ENCODE measurements around the gene PEMT. TPM values are rescaled to one million over a fixed set of nuclear protein-coding genes. Genes with fewer than 3 reads are reported as not detected.

The PEMT gene
- total and polyA plus RNA-seq, 2 experiments from 2014 or later, result 54.8 to 55.2 TPM

DNA sequence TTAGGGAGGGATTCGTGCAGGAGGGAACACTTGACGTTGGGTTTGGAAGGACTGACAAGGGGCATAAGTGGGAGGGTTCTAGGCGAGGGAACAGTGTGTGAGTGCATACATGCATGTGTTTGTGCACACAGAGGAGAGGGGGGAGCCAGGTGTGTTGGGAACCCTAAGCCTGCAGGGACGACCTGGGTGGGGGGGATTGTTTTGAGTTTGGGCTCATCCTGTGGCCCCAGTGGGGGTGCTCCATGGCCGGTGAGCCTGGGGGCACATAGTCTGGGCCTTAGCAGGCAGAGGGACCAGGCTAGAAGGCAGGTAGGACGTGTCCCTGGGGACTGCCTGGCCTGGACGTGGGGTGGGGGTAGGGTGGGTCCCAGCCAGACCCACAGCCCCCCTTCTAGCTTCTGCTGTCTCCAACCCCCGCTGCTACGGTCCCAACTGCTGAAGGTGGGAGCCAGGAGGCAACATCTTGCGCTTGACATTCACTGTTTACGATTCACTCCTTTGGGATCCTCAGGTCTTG is 83.4 kb downstream of the PEMT start (continued):
- TF ChIP-seq POLR2AphosphoS5 (IDR thresholded peaks at IDR 0.05; ENCODE audit: low read depth) (no peak), NANOG (IDR thresholded peaks at IDR 0.05; ENCODE audit: borderline replicate concordance) (no peak), ZNF114 (CRISPR knock-in tag; IDR thresholded peaks at IDR 0.05) (no peak), EZH2 (IDR thresholded peaks at IDR 0.05; ENCODE audit: low read depth, unreplicated experiment) (no peak), EZH2phosphoT487 (IDR thresholded peaks at IDR 0.05; ENCODE audit: unreplicated experiment) (no peak)
- TF ChIP-seq, protein P1, sequence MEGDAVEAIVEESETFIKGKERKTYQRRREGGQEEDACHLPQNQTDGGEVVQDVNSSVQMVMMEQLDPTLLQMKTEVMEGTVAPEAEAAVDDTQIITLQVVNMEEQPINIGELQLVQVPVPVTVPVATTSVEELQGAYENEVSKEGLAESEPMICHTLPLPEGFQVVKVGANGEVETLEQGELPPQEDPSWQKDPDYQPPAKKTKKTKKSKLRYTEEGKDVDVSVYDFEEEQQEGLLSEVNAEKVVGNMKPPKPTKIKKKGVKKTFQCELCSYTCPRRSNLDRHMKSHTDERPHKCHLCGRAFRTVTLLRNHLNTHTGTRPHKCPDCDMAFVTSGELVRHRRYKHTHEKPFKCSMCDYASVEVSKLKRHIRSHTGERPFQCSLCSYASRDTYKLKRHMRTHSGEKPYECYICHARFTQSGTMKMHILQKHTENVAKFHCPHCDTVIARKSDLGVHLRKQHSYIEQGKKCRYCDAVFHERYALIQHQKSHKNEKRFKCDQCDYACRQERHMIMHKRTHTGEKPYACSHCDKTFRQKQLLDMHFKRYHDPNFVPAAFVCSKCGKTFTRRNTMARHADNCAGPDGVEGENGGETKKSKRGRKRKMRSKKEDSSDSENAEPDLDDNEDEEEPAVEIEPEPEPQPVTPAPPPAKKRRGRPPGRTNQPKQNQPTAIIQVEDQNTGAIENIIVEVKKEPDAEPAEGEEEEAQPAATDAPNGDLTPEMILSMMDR (conservative IDR thresholded peaks at IDR 0.05; ENCODE audit: low read depth in 2 of 2), result no peak

DNA sequence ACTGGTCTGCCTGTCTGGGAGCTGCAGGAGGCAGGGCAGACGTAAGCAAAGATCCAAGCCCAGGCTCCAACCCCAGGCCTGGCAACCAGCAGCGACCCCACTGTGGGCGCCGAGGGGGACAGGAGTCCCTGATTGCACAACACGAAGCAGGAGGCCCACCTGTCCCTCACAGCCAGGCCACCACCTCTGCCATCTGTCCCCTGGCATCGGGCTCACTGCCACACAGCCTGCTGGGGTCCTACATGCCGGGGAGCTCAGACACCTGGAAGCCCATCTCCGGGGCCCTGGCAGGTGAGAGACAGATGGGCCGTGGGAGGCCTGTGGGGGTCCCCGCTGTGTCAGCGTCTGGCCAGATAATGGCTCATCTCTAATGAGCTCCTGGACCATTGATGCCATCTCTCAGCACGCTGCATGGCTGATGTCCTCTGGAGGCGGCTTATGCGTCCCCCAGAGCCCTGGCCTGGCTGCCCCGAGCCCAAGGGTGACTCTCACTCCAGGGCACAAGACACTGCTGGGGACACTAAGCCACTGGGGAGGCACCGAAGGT is 84.0 kb downstream of the PEMT start:
- Histone ChIP-seq H3K27me3 (ENCODE audit: insufficient read depth) (no peaks in the 10 kb centered on the region), H4K20me1 (replicated peaks; ENCODE audit: insufficient read depth) (no peaks in the 10 kb centered on the region), H3K36me3 (ENCODE audit: insufficient read depth) (no peaks in the 10 kb centered on the region), H3F3A (replicated peaks; ENCODE audit: low read depth) (no peaks in the 10 kb centered on the region), H3K4me1 (ENCODE audit: insufficient read depth) (no peaks in the 10 kb centered on the region), H3K79me2 (replicated peaks; ENCODE audit: insufficient read depth) (no peaks in the 10 kb centered on the region), H3K4me3 (no peak overlapping the region), H3K27ac (ENCODE audit: low read depth) (no peak overlapping the region), H3K4me2 (no peak overlapping the region), H2AFZ (no peak overlapping the region), H3K9me2 (ENCODE audit: insufficient read depth) (no peaks in the 10 kb centered on the region)
- Mint-ChIP-seq H3K4me3 (no peak overlapping the region), H3K36me3 (ENCODE audit: low read depth) (no peaks in the 10 kb centered on the region; the same call in 2 of the 3 replicates), H3K27ac (no peak overlapping the region), H3K9me3 (no peaks in the 10 kb centered on the region), H3K27me3 (ENCODE audit: insufficient read depth, low read depth, poor library complexity) (peaks cover 20% of the 10 kb centered on the region), H3K4me1 (peaks cover 6% of the 10 kb centered on the region)
- ATAC-seq (no peak), DNase-seq (ENCODE audit: low spot score) (no peak)
- TF ChIP-seq CREB1 (CRISPR knock-in tag; IDR thresholded peaks at IDR 0.05; ENCODE audit: low read depth), result no peak
- TF ChIP-seq ZNF114 (CRISPR knock-in tag; IDR thresholded peaks at IDR 0.05), result no peak
- TF ChIP-seq, protein P2, sequence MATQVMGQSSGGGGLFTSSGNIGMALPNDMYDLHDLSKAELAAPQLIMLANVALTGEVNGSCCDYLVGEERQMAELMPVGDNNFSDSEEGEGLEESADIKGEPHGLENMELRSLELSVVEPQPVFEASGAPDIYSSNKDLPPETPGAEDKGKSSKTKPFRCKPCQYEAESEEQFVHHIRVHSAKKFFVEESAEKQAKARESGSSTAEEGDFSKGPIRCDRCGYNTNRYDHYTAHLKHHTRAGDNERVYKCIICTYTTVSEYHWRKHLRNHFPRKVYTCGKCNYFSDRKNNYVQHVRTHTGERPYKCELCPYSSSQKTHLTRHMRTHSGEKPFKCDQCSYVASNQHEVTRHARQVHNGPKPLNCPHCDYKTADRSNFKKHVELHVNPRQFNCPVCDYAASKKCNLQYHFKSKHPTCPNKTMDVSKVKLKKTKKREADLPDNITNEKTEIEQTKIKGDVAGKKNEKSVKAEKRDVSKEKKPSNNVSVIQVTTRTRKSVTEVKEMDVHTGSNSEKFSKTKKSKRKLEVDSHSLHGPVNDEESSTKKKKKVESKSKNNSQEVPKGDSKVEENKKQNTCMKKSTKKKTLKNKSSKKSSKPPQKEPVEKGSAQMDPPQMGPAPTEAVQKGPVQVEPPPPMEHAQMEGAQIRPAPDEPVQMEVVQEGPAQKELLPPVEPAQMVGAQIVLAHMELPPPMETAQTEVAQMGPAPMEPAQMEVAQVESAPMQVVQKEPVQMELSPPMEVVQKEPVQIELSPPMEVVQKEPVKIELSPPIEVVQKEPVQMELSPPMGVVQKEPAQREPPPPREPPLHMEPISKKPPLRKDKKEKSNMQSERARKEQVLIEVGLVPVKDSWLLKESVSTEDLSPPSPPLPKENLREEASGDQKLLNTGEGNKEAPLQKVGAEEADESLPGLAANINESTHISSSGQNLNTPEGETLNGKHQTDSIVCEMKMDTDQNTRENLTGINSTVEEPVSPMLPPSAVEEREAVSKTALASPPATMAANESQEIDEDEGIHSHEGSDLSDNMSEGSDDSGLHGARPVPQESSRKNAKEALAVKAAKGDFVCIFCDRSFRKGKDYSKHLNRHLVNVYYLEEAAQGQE (IDR thresholded peaks at IDR 0.05; ENCODE audit: unreplicated experiment), result no peak
- TF ChIP-seq, protein P3, sequence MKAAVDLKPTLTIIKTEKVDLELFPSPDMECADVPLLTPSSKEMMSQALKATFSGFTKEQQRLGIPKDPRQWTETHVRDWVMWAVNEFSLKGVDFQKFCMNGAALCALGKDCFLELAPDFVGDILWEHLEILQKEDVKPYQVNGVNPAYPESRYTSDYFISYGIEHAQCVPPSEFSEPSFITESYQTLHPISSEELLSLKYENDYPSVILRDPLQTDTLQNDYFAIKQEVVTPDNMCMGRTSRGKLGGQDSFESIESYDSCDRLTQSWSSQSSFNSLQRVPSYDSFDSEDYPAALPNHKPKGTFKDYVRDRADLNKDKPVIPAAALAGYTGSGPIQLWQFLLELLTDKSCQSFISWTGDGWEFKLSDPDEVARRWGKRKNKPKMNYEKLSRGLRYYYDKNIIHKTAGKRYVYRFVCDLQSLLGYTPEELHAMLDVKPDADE (IDR thresholded peaks at IDR 0.05), result no peak
- TF ChIP-seq, protein P4, sequence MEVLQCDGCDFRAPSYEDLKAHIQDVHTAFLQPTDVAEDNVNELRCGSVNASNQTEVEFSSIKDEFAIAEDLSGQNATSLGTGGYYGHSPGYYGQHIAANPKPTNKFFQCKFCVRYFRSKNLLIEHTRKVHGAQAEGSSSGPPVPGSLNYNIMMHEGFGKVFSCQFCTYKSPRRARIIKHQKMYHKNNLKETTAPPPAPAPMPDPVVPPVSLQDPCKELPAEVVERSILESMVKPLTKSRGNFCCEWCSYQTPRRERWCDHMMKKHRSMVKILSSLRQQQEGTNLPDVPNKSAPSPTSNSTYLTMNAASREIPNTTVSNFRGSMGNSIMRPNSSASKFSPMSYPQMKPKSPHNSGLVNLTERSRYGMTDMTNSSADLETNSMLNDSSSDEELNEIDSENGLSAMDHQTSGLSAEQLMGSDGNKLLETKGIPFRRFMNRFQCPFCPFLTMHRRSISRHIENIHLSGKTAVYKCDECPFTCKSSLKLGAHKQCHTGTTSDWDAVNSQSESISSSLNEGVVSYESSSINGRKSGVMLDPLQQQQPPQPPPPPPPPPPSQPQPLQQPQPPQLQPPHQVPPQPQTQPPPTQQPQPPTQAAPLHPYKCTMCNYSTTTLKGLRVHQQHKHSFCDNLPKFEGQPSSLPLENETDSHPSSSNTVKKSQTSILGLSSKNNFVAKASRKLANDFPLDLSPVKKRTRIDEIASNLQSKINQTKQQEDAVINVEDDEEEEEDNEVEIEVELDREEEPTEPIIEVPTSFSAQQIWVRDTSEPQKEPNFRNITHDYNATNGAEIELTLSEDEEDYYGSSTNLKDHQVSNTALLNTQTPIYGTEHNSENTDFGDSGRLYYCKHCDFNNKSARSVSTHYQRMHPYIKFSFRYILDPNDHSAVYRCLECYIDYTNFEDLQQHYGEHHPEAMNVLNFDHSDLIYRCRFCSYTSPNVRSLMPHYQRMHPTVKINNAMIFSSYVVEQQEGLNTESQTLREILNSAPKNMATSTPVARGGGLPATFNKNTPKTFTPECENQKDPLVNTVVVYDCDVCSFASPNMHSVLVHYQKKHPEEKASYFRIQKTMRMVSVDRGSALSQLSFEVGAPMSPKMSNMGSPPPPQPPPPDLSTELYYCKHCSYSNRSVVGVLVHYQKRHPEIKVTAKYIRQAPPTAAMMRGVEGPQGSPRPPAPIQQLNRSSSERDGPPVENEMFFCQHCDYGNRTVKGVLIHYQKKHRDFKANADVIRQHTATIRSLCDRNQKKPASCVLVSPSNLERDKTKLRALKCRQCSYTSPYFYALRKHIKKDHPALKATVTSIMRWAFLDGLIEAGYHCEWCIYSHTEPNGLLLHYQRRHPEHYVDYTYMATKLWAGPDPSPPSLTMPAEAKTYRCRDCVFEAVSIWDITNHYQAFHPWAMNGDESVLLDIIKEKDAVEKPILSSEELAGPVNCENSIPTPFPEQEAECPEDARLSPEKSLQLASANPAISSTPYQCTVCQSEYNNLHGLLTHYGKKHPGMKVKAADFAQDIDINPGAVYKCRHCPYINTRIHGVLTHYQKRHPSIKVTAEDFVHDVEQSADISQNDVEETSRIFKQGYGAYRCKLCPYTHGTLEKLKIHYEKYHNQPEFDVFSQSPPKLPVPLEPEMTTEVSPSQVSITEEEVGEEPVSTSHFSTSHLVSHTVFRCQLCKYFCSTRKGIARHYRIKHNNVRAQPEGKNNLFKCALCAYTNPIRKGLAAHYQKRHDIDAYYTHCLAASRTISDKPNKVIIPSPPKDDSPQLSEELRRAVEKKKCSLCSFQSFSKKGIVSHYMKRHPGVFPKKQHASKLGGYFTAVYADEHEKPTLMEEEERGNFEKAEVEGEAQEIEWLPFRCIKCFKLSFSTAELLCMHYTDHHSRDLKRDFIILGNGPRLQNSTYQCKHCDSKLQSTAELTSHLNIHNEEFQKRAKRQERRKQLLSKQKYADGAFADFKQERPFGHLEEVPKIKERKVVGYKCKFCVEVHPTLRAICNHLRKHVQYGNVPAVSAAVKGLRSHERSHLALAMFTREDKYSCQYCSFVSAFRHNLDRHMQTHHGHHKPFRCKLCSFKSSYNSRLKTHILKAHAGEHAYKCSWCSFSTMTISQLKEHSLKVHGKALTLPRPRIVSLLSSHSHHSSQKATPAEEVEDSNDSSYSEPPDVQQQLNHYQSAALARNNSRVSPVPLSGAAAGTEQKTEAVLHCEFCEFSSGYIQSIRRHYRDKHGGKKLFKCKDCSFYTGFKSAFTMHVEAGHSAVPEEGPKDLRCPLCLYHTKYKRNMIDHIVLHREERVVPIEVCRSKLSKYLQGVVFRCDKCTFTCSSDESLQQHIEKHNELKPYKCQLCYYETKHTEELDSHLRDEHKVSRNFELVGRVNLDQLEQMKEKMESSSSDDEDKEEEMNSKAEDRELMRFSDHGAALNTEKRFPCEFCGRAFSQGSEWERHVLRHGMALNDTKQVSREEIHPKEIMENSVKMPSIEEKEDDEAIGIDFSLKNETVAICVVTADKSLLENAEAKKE (CRISPR knock-in tag; IDR thresholded peaks at IDR 0.05), result no peak
